Choroid plexus epithelial cell (primary cell): Measurements from ENCODE around the gene MCTP2.

Experiments
- DNase-seq: peaks from one replicate; pipeline ENCODE4 v3.0.0-alpha.2; 2010; ENCODE audit warnings: low read depth
- H3K4me3 ChIP-seq: 2 replicates; pipeline ENCODE4 v1.5.1; 2011; ENCODE audit warnings: low read depth, mild to moderate bottlenecking, control low read depth, low read length, moderate library complexity
- CTCF ChIP-seq: conservative IDR thresholded peaks from 2 replicates; pipeline ENCODE4 v1.5.1; 2011; ENCODE audit warnings: low read depth, mild to moderate bottlenecking, control low read depth, inconsistent platforms, low read length, moderate library complexity

The MCTP2 gene

DNA sequence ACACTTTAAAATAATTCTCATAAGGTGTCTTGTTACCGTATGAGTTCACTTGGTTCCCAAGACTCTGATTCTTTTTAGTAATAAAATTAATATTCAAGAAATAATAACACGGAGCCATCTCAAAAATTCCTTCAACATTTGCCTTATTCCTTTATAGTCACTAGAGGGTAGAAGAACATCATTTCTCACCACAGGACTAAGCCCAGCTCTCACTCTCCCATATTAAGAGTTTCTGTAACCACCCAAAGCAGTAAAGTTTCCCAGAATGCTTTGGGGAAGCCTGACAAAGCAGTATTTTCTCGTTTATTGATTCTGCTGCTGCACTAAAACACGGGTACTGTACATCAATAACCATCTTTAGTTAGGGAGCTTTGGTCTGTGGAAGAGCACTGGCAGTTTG is 114.9 kb downstream of the MCTP2 start:
- no peak overlapping the region for H3K4me3 ChIP-seq
- DNase-seq, result peak; percentile 35
- no peak for TF ChIP-seq CTCF

- no peak for TF ChIP-seq CTCF
- H3K4me3 ChIP-seq, result no peak overlapping the region
- no peak for DNase-seq
These were observed 116.7 kb downstream of the MCTP2 start for GRCh38 chr15:94348084-94348483.

- no peak for DNase-seq
- TF ChIP-seq CTCF, result no peak
- no peak overlapping the region for H3K4me3 ChIP-seq
These were observed 119.7 kb downstream of the MCTP2 start for GRCh38 chr15:94351031-94351535.

DNA sequence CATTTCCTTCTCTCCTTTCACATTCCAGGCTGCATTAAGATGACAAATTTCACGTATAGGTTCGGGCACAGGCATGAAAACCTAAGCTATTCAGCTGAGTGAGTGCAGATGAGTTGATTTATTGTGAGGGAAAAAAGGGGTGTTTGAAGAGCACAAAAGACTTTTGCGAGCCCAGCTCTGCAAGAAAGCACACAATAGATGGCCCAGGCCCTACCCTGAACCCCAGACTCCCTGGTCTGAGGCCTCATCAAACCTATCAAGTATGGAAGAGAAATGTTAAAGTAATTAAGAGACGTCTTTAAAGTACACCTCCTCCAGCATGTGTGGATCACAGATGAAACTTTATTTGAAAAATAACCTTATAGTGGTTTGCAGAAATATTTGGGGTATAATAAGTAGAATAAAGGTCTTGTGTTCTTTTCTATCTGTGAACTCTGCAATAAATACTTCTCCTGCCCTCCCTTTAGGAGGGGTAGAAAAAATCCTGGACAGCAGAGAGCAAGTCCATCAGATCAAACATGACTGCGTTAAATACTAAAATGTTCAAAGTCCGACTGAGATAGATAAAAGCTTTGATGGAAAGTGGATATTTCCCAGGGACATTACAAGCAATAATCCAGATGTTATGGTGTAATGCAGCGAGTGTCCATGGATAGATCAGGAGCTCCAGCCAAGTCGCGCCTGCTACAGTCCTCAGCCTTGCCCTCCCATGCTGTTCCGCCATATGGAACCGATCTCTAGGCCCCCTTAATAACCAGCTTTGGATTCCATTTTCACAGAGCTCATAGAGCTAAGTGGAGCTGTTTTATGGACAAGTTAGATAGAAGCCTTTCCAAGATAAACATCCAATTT is 121.5 kb downstream of the MCTP2 start:
- DNase-seq, result no peak
- H3K4me3 ChIP-seq, result no peak overlapping the region
- no peak for TF ChIP-seq CTCF

- TF ChIP-seq CTCF, result no peak
- no peak overlapping the region for H3K4me3 ChIP-seq
These were observed 122.1 kb downstream of the MCTP2 start for GRCh38 chr15:94353488-94353820.

GRCh38 chr15:94354655-94355054 is 123.3 kb downstream of the MCTP2 start:
- H3K4me3 ChIP-seq, result no peak overlapping the region

More at GRCh38 chr15:94353488-94353820, 122.1 kb downstream of the MCTP2 start:
- DNase-seq, result peak; percentile 7

More at GRCh38 chr15:94354655-94355054, 123.3 kb downstream of the MCTP2 start:
- TF ChIP-seq CTCF, result no peak
- no peak for DNase-seq
